GM19324 (cell line): ENCODE results near the gene TMPRSS11E.
A peak's percentile ranks its signal among the peaks of the same experiment; 100 is the strongest.
"Not testable (repeated sequence)": the region's sequence is repeated elsewhere in the genome, so short reads cannot be mapped to it uniquely, and the experiment has no call there.

ENCODE experiments used
- ATAC-seq: cut with Tn5 transposase; IDR thresholded peaks from one replicate; pipeline ENCODE4 v1.9.1; 2021; ENCODE audit warnings: mild to moderate bottlenecking, moderate library complexity; ENCODE audit not compliant: unreplicated experiment, low FRiP score

The TMPRSS11E gene

GRCh38 chr4:68461790-68462189, 14.5 kb downstream of the TMPRSS11E start:
- ATAC-seq = no peak

GRCh38 chr4:68462691-68463090, 15.4 kb downstream of the TMPRSS11E start:
- ATAC-seq = no peak

- no peak for ATAC-seq
These were observed 16.5 kb downstream of the TMPRSS11E start for GRCh38 chr4:68463796-68464195.

- ATAC-seq = no peak
These were observed 17.8 kb downstream of the TMPRSS11E start for GRCh38 chr4:68465058-68465457.

- no peak for ATAC-seq
These were observed 18.9 kb downstream of the TMPRSS11E start for GRCh38 chr4:68466185-68466584.

DNA sequence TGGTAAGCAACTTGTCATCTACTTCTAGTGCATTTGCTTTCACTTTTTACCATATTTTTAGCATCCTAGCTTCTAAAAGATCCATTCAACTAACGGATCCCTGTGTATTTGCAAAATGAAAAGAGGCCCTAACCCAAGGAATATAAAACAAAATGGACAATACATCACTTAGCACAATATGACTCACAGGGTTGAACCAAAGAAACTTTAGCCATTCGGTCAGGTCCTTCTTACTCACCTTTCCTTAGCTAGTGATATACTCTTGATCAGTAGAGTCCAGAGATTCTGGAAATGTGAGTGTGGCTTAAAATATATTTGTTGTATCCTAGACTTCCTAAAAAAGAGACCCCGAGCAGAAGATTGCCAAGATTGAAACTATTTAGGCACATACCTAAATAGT, 19.5 kb downstream of the TMPRSS11E start:
- no peak for ATAC-seq

GRCh38 chr4:68469482-68469881, 22.2 kb downstream of the TMPRSS11E start:
- ATAC-seq = peak; percentile 86

DNA sequence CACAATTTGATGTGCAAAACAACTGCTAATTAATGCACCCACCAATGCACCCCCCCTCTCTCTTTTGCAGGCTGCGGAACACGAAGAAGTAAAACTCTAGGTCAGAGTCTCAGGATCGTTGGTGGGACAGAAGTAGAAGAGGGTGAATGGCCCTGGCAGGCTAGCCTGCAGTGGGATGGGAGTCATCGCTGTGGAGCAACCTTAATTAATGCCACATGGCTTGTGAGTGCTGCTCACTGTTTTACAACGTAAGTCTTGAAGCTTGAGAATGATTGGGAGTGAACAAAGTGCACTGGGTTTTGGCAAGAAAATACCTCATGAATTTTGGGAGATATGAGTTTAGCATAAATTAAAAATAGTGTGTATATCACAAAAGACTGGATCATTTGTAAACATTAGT, 28.9 kb downstream of the TMPRSS11E start:
- no peak for ATAC-seq

DNA sequence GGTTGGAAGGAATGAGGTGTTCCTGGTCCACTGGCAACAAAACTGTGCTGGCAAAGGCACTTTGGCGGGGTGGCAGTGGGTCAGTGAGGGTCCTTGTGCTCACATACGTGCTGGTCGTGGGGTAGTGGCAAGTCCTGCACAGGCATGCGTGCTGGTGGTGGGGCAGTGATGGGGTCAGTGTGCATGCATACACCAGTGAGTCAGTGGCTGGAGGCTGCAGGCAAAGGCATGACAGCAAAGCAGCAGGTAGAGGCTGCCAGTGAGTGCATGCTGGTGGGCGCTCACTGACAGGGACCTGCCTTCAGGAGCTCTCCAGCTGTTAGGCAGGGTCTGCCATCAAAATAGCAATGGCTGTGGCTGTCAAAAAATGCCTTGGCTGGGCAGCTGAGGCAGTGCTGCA, 42.1 kb downstream of the TMPRSS11E start:
- no peak for ATAC-seq

GRCh38 chr4:68490826-68491457, 43.7 kb downstream of the TMPRSS11E start:
- ATAC-seq = no peak

- ATAC-seq = no peak
These were observed 47.4 kb downstream of the TMPRSS11E start for GRCh38 chr4:68494688-68495087.

GRCh38 chr4:68498413-68499007, 51.2 kb downstream of the TMPRSS11E start:
- ATAC-seq = peak; percentile 85

DNA sequence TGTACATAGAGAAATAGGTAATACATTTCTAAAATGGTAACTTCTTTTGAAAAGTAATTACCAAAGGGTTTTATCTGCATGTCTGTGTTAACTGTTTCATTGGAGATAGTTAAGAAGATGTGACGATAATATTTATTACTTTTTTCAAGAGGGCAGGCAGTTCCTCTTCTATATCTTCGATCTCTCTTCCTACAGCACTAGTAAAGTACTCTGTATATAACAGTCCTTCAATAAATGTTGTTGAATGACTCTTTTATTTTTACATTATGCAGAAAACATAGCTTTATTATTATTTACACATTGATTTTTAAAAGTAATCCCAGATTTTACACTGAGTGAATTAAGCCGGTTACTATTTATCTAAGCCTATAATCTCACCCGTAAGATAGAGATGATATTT, 51.8 kb downstream of the TMPRSS11E start:
- no peak for ATAC-seq

- not testable (repeated sequence) for ATAC-seq
These were observed 56.2 kb downstream of the TMPRSS11E start for GRCh38 chr4:68503462-68503861.

GRCh38 chr4:68504836-68505235, 57.6 kb downstream of the TMPRSS11E start:
- not testable (repeated sequence) for ATAC-seq

- ATAC-seq = peak; percentile 92
These were observed 58.2 kb downstream of the TMPRSS11E start for GRCh38 chr4:68505452-68505851.

DNA sequence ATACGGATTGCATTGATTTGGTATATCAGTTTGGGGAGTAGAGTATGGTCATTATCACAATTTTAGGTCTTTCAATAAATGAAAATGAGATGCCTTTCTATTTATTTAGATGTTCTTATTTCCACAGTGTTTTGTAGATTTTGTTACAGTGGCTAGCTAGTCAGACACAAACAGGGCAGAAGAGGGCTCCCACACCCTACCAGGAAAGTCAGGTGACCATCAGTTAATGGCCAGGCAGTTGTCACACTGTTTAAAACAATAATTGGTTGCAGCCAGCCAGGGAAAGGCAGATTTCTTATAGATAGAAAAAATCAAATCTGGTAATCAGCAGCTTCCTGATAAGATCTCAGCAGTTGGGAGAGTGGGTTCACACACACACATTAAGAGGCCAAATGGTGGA, 71.6 kb downstream of the TMPRSS11E start:
- ATAC-seq = no peak

GRCh38 chr4:68520985-68521384, 73.7 kb downstream of the TMPRSS11E start:
- ATAC-seq = no peak

- not testable (repeated sequence) for ATAC-seq
These were observed 75.0 kb downstream of the TMPRSS11E start for GRCh38 chr4:68522232-68522631.

DNA sequence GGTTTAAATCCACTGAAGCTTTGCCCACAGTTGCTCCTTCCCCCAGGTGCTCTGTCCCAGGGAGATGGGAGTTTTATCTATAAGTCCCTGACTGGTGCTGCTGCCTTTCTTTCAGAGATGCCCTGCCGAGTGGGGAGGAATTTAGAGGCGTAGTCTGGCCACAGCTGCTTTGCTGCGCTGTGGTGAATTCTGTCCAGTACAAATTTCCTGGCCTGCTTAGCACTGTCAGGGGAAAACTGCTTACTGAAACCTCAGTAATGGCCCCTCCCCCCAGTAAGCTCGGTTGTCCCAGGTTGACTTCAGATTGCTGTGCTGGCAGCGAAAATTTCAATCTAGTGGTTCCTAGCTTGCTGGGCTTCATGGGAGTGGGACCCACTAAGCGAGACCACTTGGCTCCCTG, 88.7 kb downstream of the TMPRSS11E start:
- no peak for ATAC-seq

DNA sequence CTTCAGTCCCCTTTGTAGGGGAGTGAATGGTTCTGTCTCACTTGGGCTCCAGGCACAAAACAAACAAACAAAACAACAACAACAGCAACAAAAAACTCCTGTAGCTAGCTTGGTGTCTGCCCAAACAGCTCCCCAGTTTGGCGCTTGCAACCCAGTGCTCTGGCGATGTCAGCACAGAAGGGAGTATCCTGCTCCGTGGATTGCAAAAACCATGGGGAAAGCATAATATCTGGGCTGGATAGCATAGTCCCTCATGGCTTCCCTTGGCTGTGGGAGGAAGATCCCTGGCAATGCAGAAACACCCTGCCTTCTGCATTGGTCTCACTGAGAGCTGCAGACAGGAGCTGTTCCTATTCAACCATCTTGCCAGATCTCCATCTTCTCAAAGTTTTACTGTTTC, 89.1 kb downstream of the TMPRSS11E start:
- ATAC-seq = no peak

GRCh38 chr4:68542742-68543141, 95.5 kb downstream of the TMPRSS11E start:
- ATAC-seq = not testable (repeated sequence)
